H1 (cell line): ENCODE data around the gene DENND5B.

Experiments
- CHD1 ChIP-seq: IDR thresholded peaks from 2 replicates; pipeline ENCODE4 v1.6.1; 2012; ENCODE audit warnings: low read depth, low read length, improper control_type of control experiment
- EP300 ChIP-seq, 2 experiments: IDR thresholded peaks; 1 replicate in 1 of 2; 2 replicates in 1 of 2; pipeline ENCODE4 v1.6.1; 2011 to 2012; ENCODE audit warnings: low read depth in 2 of 2, low read length in 2 of 2, mild to moderate bottlenecking in 2 of 2, borderline replicate concordance in 1 of 2, inconsistent platforms in 1 of 2, moderate library complexity in 1 of 2
- JUN ChIP-seq: IDR thresholded peaks from 2 replicates; pipeline ENCODE4 v1.6.1; 2011; ENCODE audit warnings: low read depth, mild to moderate bottlenecking, improper control_type of control experiment, low read length
- POLR2A ChIP-seq, 2 experiments: IDR thresholded peaks; 1 replicate in 1 of 2; 2 replicates in 1 of 2; pipeline ENCODE4 v1.6.1; 2011; ENCODE audit warnings: low read depth in 2 of 2, low read length in 2 of 2, mild to moderate bottlenecking in 2 of 2; ENCODE audit errors: control extremely low read depth in 1 of 2
- POLR2AphosphoS5 ChIP-seq: IDR thresholded peaks from 2 replicates; pipeline ENCODE4 v1.6.1; 2011; ENCODE audit warnings: low read depth, low read length
- SIRT6 ChIP-seq: IDR thresholded peaks from one replicate; pipeline ENCODE4 v1.7.1; 2012; ENCODE audit warnings: low read length, inconsistent platforms
- SUZ12 ChIP-seq: fragments of 200-600 bp; sonication (generic); IDR thresholded peaks from 2 replicates; pipeline ENCODE4 v1.6.1; 2012; ENCODE audit warnings: mild to moderate bottlenecking, inconsistent platforms, low read length, moderate library complexity, mixed read lengths
- YY1 ChIP-seq: IDR thresholded peaks from 2 replicates; pipeline ENCODE4 v1.6.1; 2011; ENCODE audit warnings: low read depth, mild to moderate bottlenecking, low read length
- TF ChIP-seq, protein P1 (sequence below), 3 experiments: IDR thresholded peaks; 1 replicate in 2 of 3; 2 replicates in 1 of 3; pipeline versions ENCODE4 v1.5.1 to v1.6.1; 2011; ENCODE audit warnings: low read length in 3 of 3, mild to moderate bottlenecking in 3 of 3, inconsistent platforms in 2 of 3, low read depth in 1 of 3, moderate library complexity in 1 of 3; ENCODE audit not compliant: insufficient read depth in 1 of 3; ENCODE audit errors: control extremely low read depth in 1 of 3

- TF ChIP-seq POLR2A (IDR thresholded peaks at IDR 0.05; ENCODE audit: control extremely low read depth in 1 of 2, low read depth in 2 of 2, low read length in 2 of 2) = no peak
- TF ChIP-seq, protein P1, sequence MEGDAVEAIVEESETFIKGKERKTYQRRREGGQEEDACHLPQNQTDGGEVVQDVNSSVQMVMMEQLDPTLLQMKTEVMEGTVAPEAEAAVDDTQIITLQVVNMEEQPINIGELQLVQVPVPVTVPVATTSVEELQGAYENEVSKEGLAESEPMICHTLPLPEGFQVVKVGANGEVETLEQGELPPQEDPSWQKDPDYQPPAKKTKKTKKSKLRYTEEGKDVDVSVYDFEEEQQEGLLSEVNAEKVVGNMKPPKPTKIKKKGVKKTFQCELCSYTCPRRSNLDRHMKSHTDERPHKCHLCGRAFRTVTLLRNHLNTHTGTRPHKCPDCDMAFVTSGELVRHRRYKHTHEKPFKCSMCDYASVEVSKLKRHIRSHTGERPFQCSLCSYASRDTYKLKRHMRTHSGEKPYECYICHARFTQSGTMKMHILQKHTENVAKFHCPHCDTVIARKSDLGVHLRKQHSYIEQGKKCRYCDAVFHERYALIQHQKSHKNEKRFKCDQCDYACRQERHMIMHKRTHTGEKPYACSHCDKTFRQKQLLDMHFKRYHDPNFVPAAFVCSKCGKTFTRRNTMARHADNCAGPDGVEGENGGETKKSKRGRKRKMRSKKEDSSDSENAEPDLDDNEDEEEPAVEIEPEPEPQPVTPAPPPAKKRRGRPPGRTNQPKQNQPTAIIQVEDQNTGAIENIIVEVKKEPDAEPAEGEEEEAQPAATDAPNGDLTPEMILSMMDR (IDR thresholded peaks at IDR 0.05; ENCODE audit: control extremely low read depth in 1 of 3, insufficient read depth in 1 of 3, low read depth in 1 of 3, low read length in 3 of 3) = no peak
- TF ChIP-seq CHD1 = no peak
- TF ChIP-seq SUZ12 = no peak
- TF ChIP-seq EP300 (IDR thresholded peaks at IDR 0.05; ENCODE audit: borderline replicate concordance in 1 of 2, low read depth in 2 of 2, low read length in 2 of 2) = no peak
- no peak for TF ChIP-seq JUN
- TF ChIP-seq SIRT6 = no peak
- TF ChIP-seq YY1 = no peak
- TF ChIP-seq POLR2AphosphoS5 = no peak
These were observed 182.2 kb downstream of the DENND5B start for GRCh38 chr12:31408763-31409162.
